Measurements from ENCODE around the gene GRIK4.

DNA sequence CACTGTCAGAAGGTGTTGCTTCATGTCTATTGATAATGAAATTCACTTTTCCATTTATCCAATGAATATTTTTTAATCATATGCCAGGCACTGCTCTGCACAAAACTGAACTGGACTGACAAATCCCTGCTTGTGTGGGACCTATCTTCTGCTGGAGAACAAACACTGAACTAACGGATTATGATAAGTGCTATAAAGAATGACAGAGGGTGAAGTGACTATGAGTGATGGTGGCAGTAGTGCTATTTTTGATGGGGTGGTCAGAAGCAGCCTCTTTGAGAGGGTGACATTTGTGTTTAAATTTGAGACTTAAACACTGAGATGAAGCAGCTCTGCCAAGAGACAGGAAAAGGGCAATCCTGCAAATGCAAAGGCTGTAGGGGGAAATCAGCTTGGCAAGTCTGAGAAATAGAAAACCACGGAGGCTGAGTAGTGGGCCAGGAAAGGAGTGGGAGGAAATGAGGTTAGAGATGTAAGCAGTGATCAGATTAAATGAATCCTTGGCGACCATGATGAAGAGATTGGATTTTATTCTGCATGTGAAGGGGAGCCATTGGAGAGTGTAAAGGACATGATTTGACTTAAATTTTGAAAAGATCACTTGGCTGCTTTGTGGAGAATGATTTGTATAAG, 518.4 kb downstream of the GRIK4 start:
- TF ChIP-seq, protein P1, sequence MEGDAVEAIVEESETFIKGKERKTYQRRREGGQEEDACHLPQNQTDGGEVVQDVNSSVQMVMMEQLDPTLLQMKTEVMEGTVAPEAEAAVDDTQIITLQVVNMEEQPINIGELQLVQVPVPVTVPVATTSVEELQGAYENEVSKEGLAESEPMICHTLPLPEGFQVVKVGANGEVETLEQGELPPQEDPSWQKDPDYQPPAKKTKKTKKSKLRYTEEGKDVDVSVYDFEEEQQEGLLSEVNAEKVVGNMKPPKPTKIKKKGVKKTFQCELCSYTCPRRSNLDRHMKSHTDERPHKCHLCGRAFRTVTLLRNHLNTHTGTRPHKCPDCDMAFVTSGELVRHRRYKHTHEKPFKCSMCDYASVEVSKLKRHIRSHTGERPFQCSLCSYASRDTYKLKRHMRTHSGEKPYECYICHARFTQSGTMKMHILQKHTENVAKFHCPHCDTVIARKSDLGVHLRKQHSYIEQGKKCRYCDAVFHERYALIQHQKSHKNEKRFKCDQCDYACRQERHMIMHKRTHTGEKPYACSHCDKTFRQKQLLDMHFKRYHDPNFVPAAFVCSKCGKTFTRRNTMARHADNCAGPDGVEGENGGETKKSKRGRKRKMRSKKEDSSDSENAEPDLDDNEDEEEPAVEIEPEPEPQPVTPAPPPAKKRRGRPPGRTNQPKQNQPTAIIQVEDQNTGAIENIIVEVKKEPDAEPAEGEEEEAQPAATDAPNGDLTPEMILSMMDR (IDR thresholded peaks at IDR 0.05): no peak
- no peak for TF ChIP-seq POLR2A (IDR thresholded peaks at IDR 0.05)
